ENCODE data around the gene CAPG.

CAPG gene

DNA sequence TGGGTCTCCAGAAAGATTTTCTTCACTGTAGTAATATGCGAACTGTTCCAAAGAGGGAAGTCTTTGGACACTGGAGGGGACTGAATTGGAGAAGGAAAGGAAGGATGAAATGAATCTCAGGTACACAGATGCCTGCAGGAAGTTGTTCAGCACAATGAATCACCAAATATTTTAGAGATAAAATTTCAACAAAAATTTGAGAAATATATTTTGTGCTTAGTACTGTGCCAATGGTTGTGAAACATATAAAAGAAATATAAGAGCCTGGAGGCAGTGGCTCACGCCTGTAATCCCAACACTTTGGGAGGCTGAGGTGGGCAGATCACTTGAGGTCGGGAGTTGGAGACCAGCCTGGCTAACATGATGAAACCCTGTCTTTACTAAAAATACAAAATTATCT lies 52.4 kb downstream of the CAPG start:
- no peak for DNase-seq (ENCODE audit: low read depth in 2 of 2)

DNA sequence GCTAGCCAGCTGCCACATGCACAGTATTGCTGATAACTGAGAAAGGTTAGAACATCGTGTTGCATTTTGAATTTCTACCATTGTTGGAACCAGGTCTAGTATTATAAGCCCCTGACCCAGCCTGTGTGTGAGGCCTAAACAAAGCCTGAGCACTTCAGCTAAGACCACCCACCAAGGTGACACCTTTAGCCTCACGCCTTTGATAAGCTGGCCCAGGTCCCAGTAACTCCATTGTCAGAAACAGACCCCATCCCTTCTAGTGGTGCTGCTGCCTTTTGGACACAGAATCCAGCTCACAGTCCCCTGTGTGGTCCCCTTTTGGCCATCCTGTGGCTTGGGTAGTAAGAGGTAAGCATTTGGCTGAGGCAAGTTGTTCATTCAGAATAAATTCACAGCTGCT lies 54.0 kb downstream of the CAPG start:
- DNase-seq (ENCODE audit: low read depth in 2 of 2): no peak

DNA sequence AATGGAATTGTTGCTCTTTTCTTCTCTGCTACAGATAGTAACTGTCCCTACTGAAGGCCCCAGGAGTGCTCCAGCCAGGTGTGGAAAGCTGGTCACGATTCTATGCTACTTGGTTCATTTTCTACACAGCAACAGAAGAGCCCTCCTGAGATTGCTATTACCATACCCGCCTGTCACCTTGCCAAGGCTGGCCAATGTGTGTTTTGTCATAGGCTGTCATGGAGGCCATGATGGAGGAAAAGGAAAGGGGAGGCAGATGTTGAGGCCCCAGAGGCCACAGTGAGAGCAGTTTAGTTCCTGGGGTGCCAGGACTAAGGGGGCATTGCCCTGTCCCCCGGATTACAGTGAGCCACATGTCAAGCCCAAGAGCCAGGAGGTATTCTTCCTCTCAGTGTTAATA lies 54.6 kb downstream of the CAPG start:
- no peak for DNase-seq (ENCODE audit: low read depth in 2 of 2)

DNA sequence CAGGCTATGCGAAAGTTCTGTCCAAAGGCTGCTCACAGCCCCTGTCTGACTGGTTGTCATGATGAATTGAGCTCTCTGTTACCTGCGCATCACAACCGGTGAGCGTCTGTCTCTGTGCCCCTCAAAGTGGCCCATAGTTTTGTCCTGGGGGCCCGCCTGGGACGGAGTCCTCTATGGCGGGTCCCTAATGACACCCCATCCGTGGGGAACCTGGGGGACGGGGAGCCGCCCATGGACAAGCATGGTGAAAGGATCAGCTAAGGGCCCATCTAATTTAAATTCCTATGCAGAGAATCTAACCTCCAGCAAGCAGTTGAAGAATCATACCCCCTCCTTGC lies 55.1 kb downstream of the CAPG start:
- DNase-seq (ENCODE audit: low read depth in 2 of 2): no peak

DNA sequence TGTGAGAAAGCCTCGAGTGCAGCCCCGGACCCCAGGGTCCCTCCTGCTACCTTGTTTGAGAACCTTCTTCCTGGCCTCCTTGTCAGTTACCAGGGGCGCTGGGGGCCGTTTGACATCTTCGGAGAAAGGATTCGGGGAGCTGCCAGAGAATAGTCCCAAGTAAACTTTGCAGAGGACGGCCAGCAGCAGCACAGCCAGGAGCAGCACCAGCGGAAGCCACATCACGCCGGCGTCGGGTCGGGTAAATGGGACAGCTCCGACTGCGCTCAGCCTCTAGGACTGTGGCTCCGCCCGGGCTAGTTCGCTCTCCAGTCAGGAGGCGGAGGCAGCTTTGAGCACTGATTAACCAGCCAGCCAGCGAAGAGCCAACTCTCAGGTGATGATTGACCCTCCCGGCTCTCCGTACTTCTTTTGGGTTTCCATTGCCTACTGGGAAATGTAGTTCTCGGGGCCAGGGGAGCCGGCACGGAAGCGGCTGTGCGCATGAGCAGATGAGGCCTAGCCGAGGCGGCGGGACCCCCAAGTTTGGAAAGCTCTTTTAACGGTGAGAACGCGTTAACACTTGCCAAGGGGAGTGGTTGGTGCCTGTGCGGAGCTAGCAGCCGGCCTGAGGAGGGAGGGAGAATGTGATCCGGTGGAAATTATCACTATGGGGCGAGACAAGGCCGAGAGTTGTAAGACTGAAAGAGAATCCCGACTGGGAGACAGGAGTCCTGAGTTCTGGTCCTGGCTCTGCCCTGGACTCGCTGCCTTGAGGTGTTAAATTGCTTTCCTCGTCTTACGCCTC lies 55.7 kb downstream of the CAPG start, which contains the start of the genes ELMOD3 and RETSAT:
Gene ELMOD3, plus strand, starts transcription at position 484 of the 787 bp plus-strand sequence. CDS start 2,430 bp downstream, outside the sequence.
Gene RETSAT, minus strand, starts transcription at position 243 of the 787 bp plus-strand sequence. Its CDS starts 21 bp downstream, at position 222.
- peak; percentile 91 to 96 for DNase-seq (ENCODE audit: low read depth in 2 of 2)

DNA sequence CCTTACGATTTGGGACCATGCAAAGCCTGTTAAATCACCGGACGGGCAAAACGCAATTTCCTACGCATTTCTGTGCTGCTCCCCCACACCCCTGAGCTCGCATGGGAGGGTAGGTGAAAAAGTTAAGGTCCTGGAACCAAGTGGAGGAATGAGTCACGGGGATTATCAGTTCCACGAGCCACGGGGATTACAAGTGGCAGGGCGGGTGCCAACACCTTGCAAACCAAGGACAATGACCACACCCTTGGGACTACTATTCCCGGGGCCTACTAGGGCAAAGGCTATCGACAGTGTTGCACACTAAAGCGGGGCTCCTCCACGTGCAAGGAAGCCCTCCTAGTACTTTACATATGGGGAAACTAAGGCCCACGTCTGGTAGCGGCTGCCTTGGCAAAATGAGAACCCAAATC lies 56.3 kb downstream of the CAPG start:
- DNase-seq (ENCODE audit: low read depth in 2 of 2): peak in 1 of 2 donors; percentile 2

DNA sequence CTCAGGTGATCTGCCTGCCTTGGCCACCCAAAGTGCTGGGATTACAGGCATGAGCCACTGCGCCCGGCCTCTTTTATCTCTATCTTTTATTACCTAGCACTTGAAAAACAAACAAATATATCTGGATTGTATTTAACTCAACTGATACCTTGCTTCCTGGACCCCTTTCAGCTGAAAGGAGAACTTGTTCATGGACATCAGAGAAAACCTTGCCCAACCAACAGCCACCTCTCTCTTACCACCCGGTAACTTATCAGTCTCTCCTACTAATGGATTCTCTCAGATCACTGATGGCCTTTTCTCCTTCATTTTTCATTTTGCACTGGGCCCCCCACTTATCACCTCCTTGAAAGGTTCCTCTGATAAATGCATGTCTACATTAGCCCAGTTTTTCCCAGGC lies 62.6 kb downstream of the CAPG start:
- DNase-seq (ENCODE audit: low read depth in 2 of 2): no peak
